ENCODE results near the gene ZNF689. TPM values are rescaled to one million over a fixed set of nuclear protein-coding genes. Genes with fewer than 3 reads are reported as not detected.

The ZNF689 gene
- polyA plus RNA-seq, 2 of the 4 experiments (the other 2 are of a cell fraction): 6.8 to 7.4 TPM

DNA sequence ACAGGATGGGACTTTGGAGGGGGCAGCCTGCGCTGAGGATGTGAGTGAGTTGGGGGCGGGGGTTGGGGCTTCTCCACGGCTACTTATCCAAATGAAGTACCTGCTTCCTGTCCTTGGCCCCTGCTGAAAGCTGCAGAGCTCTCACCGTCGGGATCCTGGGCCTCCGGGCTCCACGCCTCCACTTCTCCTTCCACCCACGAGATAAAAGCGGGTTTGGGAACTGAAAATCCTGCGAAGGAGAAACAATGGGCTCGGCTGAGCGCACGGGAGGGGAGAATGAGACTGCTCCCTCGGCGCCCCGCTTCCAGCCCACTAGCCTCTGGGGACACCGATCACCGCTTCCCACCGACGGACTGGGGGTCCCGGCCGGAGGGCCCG, 25.2 kb downstream of the ZNF689 start:
- H3K4me1 ChIP-seq: no peaks in the 10 kb centered on the region
- DNase-seq (ENCODE audit: low read depth in 1 of 2, low spot score in 1 of 2): no peak
- POLR2A ChIA-PET: no interaction called here
- H3K27ac ChIP-seq: no peak overlapping the region
- no peak for FAIRE-seq
- H3K4me3 ChIP-seq: no peak overlapping the region
- H3K4me2 ChIP-seq: no peak overlapping the region
- 90% methylated on average over 22 of the region's 23 CpGs for WGBS (ENCODE audit: missing lambda C conversion rate)
- TF ChIP-seq, protein P1, sequence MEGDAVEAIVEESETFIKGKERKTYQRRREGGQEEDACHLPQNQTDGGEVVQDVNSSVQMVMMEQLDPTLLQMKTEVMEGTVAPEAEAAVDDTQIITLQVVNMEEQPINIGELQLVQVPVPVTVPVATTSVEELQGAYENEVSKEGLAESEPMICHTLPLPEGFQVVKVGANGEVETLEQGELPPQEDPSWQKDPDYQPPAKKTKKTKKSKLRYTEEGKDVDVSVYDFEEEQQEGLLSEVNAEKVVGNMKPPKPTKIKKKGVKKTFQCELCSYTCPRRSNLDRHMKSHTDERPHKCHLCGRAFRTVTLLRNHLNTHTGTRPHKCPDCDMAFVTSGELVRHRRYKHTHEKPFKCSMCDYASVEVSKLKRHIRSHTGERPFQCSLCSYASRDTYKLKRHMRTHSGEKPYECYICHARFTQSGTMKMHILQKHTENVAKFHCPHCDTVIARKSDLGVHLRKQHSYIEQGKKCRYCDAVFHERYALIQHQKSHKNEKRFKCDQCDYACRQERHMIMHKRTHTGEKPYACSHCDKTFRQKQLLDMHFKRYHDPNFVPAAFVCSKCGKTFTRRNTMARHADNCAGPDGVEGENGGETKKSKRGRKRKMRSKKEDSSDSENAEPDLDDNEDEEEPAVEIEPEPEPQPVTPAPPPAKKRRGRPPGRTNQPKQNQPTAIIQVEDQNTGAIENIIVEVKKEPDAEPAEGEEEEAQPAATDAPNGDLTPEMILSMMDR (IDR thresholded peaks at IDR 0.05): no peak
- TF ChIP-seq, protein P2, sequence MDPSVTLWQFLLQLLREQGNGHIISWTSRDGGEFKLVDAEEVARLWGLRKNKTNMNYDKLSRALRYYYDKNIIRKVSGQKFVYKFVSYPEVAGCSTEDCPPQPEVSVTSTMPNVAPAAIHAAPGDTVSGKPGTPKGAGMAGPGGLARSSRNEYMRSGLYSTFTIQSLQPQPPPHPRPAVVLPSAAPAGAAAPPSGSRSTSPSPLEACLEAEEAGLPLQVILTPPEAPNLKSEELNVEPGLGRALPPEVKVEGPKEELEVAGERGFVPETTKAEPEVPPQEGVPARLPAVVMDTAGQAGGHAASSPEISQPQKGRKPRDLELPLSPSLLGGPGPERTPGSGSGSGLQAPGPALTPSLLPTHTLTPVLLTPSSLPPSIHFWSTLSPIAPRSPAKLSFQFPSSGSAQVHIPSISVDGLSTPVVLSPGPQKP (IDR thresholded peaks at IDR 0.05; ENCODE audit: low read depth, low read length): no peak
- TF ChIP-seq POLR2AphosphoS2 (conservative IDR thresholded peaks at IDR 0.05; ENCODE audit: low read length) (no peak), ZNF302 (CRISPR knock-in tag; IDR thresholded peaks at IDR 0.05) (no peak), NR3C1 (IDR thresholded peaks at IDR 0.05) (no peak), JUN (IDR thresholded peaks at IDR 0.05) (no peak), HOXB13 (CRISPR knock-in tag; IDR thresholded peaks at IDR 0.05; ENCODE audit: low read depth) (no peak), RNF2 (IDR thresholded peaks at IDR 0.05; ENCODE audit: borderline replicate concordance, low read depth) (no peak)
- TF ChIP-seq, protein P3, sequence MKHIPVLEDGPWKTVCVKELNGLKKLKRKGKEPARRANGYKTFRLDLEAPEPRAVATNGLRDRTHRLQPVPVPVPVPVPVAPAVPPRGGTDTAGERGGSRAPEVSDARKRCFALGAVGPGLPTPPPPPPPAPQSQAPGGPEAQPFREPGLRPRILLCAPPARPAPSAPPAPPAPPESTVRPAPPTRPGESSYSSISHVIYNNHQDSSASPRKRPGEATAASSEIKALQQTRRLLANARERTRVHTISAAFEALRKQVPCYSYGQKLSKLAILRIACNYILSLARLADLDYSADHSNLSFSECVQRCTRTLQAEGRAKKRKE (CRISPR knock-in tag; IDR thresholded peaks at IDR 0.05; ENCODE audit: low read depth): no peak
- H3K9me3 ChIP-seq: no peaks in the 10 kb centered on the region
- CTCF ChIA-PET: interaction anchor here (0.8 to 1.4 kb wide), 3 partner anchors 13 to 155 kb away, joined by 3 to 4 read pairs (median 3); partner anchors contain the start of genes DCTPP1 and ZNF747
- no peak for ATAC-seq

DNA sequence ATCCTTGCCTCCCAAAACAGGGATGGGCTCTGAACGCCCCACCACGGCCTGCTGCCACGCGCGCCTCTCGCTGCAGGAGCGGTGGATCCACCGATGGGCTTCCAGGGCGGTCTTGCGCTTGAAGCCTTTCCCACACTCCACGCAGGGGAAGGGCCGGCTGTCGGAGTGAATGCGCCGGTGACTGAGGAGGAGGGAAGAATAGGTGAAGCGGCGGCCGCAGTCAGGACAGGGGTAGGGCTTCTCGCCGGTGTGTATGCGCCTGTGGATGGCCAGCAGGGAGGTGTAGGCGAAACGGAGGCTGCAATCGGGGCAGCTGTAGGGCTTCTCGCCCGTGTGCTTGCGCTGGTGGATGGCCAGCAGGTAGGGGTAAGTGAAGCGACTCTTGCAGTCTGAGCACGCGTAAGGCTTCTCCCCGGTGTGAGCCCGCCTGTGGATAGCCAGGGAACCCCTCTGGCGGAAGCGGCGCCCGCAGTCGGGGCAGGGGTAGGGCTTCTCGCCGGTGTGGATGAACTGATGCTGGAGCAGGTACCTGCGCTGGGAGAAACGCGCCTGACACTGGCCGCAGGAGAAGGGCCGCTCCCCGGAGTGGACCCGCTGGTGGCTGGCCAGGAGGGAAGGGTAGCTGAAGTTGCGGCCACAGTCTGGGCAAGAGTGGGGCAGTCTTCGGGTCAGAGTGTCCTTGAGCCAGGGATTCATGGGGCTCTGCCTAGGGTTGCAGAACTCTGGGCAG, 27.4 kb downstream of the ZNF689 start:
- CTCF ChIA-PET: interaction anchor here (0.9 kb wide), 1 partner anchor 33 kb away, joined by 3 read pairs; no protein-coding TSS in a partner anchor
- Histone ChIP-seq H3K4me1 (no peaks in the 10 kb centered on the region), H3K4me3 (no peak overlapping the region), H3K27ac (no peak overlapping the region), H3K9me3 (no peaks in the 10 kb centered on the region), H3K4me2 (no peak overlapping the region)
- ATAC-seq (no peak), DNase-seq (ENCODE audit: low read depth in 1 of 2, low spot score in 1 of 2) (no peak), FAIRE-seq (no peak)
- POLR2A ChIA-PET: interaction anchor here (0.5 kb wide), 1 partner anchor 71 kb away, joined by 4 read pairs; no protein-coding TSS in a partner anchor
- TF ChIP-seq KDM1A (IDR thresholded peaks at IDR 0.05; ENCODE audit: low read depth): no peak
- TF ChIP-seq PHF8 (IDR thresholded peaks at IDR 0.05; ENCODE audit: borderline replicate concordance, low read depth): no peak
- no peak for TF ChIP-seq POLR2AphosphoS2 (conservative IDR thresholded peaks at IDR 0.05; ENCODE audit: low read length)
- TF ChIP-seq NR3C1 (IDR thresholded peaks at IDR 0.05): no peak
- TF ChIP-seq KDM5A (IDR thresholded peaks at IDR 0.05): no peak
- 93% methylated on average over 48 of the region's 48 CpGs for whole genome bisulfite sequencing (ENCODE audit: missing lambda C conversion rate)

DNA sequence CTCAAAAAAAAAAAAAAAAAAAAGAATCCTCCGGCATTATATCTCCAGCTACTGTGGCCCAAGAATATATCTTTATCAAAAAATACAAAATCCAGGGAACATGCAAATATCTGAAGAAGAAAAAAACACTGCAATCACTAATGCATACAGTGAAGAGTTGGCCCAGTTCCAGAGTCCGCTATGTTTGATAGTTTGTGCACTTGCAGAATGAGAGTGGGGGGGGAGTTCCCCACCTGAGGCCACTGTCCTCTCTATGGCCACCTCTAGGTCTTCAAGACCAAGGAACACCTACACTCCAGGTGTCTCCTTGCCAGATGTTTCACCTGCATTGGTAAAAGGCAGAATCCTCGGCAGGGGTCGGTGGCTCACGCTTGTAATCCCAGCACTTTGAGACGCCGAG, 28.7 kb downstream of the ZNF689 start:
- no peaks in the 10 kb centered on the region for H3K4me1 ChIP-seq
- H3K4me3 ChIP-seq: no peak overlapping the region
- ChIA-PET CTCF (interaction anchor here (0.8 to 1.6 kb wide), 4 partner anchors 24 to 46 kb away, joined by 3 to 5 read pairs (median 3); partner anchors contain the start of gene ZNF764), POLR2A (interaction anchor here (0.7 kb wide), 1 partner anchor 127 kb away, joined by 5 read pairs; no protein-coding TSS in a partner anchor)
- 92% methylated on average over 7 of the region's 7 CpGs for WGBS (ENCODE audit: missing lambda C conversion rate)
- DNase-seq (ENCODE audit: low read depth in 1 of 2, low spot score in 1 of 2) (no peak), FAIRE-seq (no peak), ATAC-seq (no peak)
- no peaks in the 10 kb centered on the region for H3K9me3 ChIP-seq
- H3K27ac ChIP-seq: no peak overlapping the region
- TF ChIP-seq SMC3 (IDR thresholded peaks at IDR 0.05): no peak
- H3K4me2 ChIP-seq: no peak overlapping the region

DNA sequence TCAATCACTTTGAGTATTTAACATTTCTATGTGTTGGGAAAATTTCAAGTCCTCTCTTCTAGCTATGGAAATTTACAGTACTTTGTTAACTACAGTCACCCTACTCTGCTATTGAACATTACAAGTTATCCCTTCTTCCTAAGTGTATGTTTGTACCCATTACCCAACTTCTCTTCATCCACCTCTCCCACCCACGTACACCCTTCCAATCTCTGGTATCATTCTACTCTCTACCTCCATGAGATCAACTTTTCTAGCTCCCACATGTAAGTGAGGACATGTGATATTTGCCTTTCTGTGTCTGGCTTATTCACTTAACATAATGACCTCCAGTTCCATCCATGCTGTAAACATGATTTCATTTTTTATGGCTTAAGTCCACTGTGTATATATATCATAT, 35.5 kb downstream of the ZNF689 start:
- Histone ChIP-seq H3K4me2 (no peak overlapping the region), H3K9me3 (no peaks in the 10 kb centered on the region), H3K27ac (no peak overlapping the region), H3K4me1 (peaks cover 18% of the 10 kb centered on the region), H3K4me3 (no peak overlapping the region)
- 90% methylated on average over 1 of the region's 1 CpG for WGBS (ENCODE audit: missing lambda C conversion rate)
- no peak for ATAC-seq
- ChIA-PET POLR2A (interaction anchor here (1.4 kb wide), 1 partner anchor 16 kb away, joined by 3 read pairs; the partner anchor contains the start of gene ZNF764), CTCF (interaction anchor here (1.1 to 1.2 kb wide), 2 partner anchors 54 to 145 kb away, joined by 3 to 6 read pairs; partner anchors contain the start of gene DCTPP1)
- DNase-seq (ENCODE audit: low read depth in 1 of 2, low spot score in 1 of 2): no peak
- no peak for FAIRE-seq
- TF ChIP-seq RARB (CRISPR knock-in tag; IDR thresholded peaks at IDR 0.05) (no peak), CBX2 (IDR thresholded peaks at IDR 0.05; ENCODE audit: borderline replicate concordance, low read depth) (no peak), CEBPB (IDR thresholded peaks at IDR 0.05) (no peak), EP300 (IDR thresholded peaks at IDR 0.05) (no peak), FOSL2 (IDR thresholded peaks at IDR 0.05) (no peak), FOSL2 (CRISPR knock-in tag; IDR thresholded peaks at IDR 0.05) (no peak), SREBF2 (IDR thresholded peaks at IDR 0.05) (no peak), EHMT2 (IDR thresholded peaks at IDR 0.05; ENCODE audit: low read depth) (no peak)
- TF ChIP-seq, protein P4, sequence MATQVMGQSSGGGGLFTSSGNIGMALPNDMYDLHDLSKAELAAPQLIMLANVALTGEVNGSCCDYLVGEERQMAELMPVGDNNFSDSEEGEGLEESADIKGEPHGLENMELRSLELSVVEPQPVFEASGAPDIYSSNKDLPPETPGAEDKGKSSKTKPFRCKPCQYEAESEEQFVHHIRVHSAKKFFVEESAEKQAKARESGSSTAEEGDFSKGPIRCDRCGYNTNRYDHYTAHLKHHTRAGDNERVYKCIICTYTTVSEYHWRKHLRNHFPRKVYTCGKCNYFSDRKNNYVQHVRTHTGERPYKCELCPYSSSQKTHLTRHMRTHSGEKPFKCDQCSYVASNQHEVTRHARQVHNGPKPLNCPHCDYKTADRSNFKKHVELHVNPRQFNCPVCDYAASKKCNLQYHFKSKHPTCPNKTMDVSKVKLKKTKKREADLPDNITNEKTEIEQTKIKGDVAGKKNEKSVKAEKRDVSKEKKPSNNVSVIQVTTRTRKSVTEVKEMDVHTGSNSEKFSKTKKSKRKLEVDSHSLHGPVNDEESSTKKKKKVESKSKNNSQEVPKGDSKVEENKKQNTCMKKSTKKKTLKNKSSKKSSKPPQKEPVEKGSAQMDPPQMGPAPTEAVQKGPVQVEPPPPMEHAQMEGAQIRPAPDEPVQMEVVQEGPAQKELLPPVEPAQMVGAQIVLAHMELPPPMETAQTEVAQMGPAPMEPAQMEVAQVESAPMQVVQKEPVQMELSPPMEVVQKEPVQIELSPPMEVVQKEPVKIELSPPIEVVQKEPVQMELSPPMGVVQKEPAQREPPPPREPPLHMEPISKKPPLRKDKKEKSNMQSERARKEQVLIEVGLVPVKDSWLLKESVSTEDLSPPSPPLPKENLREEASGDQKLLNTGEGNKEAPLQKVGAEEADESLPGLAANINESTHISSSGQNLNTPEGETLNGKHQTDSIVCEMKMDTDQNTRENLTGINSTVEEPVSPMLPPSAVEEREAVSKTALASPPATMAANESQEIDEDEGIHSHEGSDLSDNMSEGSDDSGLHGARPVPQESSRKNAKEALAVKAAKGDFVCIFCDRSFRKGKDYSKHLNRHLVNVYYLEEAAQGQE (IDR thresholded peaks at IDR 0.05): no peak

Data from A549 (cell line).